ENCODE measurements around the gene RHBDD2. TPM values are rescaled to one million over a fixed set of nuclear protein-coding genes. Genes with fewer than 3 reads are reported as not detected.
"Not testable (repeated sequence)": the region's sequence is repeated elsewhere in the genome, so short reads cannot be mapped to it uniquely, and the experiment has no call there.

RHBDD2 gene
- total RNA-seq, 6 experiments from 2014 or later, result 24.4 to 56.1 (median 31.7) TPM

GRCh38 chr7:75854233-75854632 is 24.6 kb upstream of the RHBDD2 start:
- no peak overlapping the region for H3K27ac ChIP-seq
- DNase-seq (no peak), ATAC-seq (no peak)
- H3K4me3 ChIP-seq, result no peak overlapping the region
- H3K36me3 ChIP-seq, result no peaks in the 10 kb centered on the region
- H3K9me3 ChIP-seq, result no peaks in the 10 kb centered on the region
- TF ChIP-seq CTCF (IDR thresholded peaks at IDR 0.05) (no peak), POLR2A (IDR thresholded peaks at IDR 0.05) (no peak)
- H3K4me1 ChIP-seq, result peaks cover 0 to 5% (median 0%) of the 10 kb centered on the region in 4 donors
- intact Hi-C loops (cut with DNase I), result no loop called here
- H3K27me3 ChIP-seq, result no peaks in the 10 kb centered on the region
- 42% methylated on average over 2 of the region's 5 CpGs for WGBS (ENCODE audit: insufficient coverage, low coverage, low lambda C conversion rate, missing lambda C conversion rate)

- peak in 1 of 4 donors; percentile 7 for ATAC-seq
- intact Hi-C loops (cut with DNase I); H3K27me3 ChIP-seq; H3K4me1 ChIP-seq; H3K9me3 ChIP-seq; H3K27ac ChIP-seq; DNase-seq; H3K4me3 ChIP-seq; H3K36me3 ChIP-seq: not testable (repeated sequence)
- WGBS (ENCODE audit: insufficient coverage, low coverage, low lambda C conversion rate, missing lambda C conversion rate), result 81% methylated on average over 3 of the region's 10 CpGs
Observed at GRCh38 chr7:75854813-75855345, 24.0 kb upstream of the RHBDD2 start.

- no peak overlapping the region for H3K4me3 ChIP-seq
- ATAC-seq (peak in 1 of 4 donors; percentile 25), DNase-seq (no peak)
- no peaks in the 10 kb centered on the region for H3K36me3 ChIP-seq
- TF ChIP-seq POLR2A (IDR thresholded peaks at IDR 0.05), result no peak
- TF ChIP-seq CTCF (IDR thresholded peaks at IDR 0.05), result no peak
- 60% methylated on average over 6 of the region's 6 CpGs for WGBS (ENCODE audit: insufficient coverage, low coverage, low lambda C conversion rate, missing lambda C conversion rate)
- no peaks in the 10 kb centered on the region for H3K27me3 ChIP-seq
- H3K27ac ChIP-seq, result no peak overlapping the region
- peaks cover 0 to 5% (median 0%) of the 10 kb centered on the region in 4 donors for H3K4me1 ChIP-seq
- H3K9me3 ChIP-seq, result no peaks in the 10 kb centered on the region
- intact Hi-C loops (cut with DNase I), result no loop called here
Observed at GRCh38 chr7:75856536-75856935, 22.3 kb upstream of the RHBDD2 start.

GRCh38 chr7:75858410-75858809 is 20.4 kb upstream of the RHBDD2 start:
- intact Hi-C loops (cut with DNase I), result no loop called here
- H3K4me3 ChIP-seq, result no peak overlapping the region
- DNase-seq (no peak), ATAC-seq (no peak)
- H3K9me3 ChIP-seq, result no peaks in the 10 kb centered on the region
- no peaks in the 10 kb centered on the region for H3K27me3 ChIP-seq
- TF ChIP-seq CTCF (IDR thresholded peaks at IDR 0.05) (no peak), POLR2A (IDR thresholded peaks at IDR 0.05) (no peak)
- H3K36me3 ChIP-seq, result no peaks in the 10 kb centered on the region
- no peaks in the 10 kb centered on the region for H3K4me1 ChIP-seq
- no peak overlapping the region for H3K27ac ChIP-seq

- intact Hi-C loops (cut with DNase I), result loop anchor here in 1 of 2 donors (10.0 kb wide), 1 partner anchor 153 kb away; no protein-coding TSS in a partner anchor
Observed at GRCh38 chr7:75861636-75862035, 17.2 kb upstream of the RHBDD2 start.

GRCh38 chr7:75864251-75864650 is 14.6 kb upstream of the RHBDD2 start:
- intact Hi-C loops (cut with DNase I), result loop anchor here in 1 of 2 donors (10.0 kb wide), 1 partner anchor 151 kb away; no protein-coding TSS in a partner anchor
- not testable (repeated sequence) for H3K27me3 ChIP-seq, H3K9me3 ChIP-seq, H3K4me3 ChIP-seq, DNase-seq, H3K4me1 ChIP-seq, H3K27ac ChIP-seq, ATAC-seq, H3K36me3 ChIP-seq
- 92% methylated on average over 4 of the region's 4 CpGs for WGBS (ENCODE audit: insufficient coverage, low coverage, low lambda C conversion rate, missing lambda C conversion rate)

More at GRCh38 chr7:75861636-75862035, 17.2 kb upstream of the RHBDD2 start:
- no peak for TF ChIP-seq POLR2A (IDR thresholded peaks at IDR 0.05)
- peak in 2 of 4 donors; percentile 30 to 35 for ATAC-seq
- Histone ChIP-seq H3K4me1 (peaks cover 0 to 5% (median 0%) of the 10 kb centered on the region in 4 donors), H3K4me3 (no peak overlapping the region), H3K27ac (no peak overlapping the region), H3K27me3 (no peaks in the 10 kb centered on the region), H3K36me3 (no peaks in the 10 kb centered on the region), H3K9me3 (no peaks in the 10 kb centered on the region)
- DNase-seq, result no peak
- WGBS (ENCODE audit: insufficient coverage, low coverage, low lambda C conversion rate, missing lambda C conversion rate), result 67% methylated on average over 4 of the region's 4 CpGs

All from right lobe of liver (tissue), 6 donors.